ENCODE measurements around the gene KIF3B. TPM values are rescaled to one million over a fixed set of nuclear protein-coding genes. Genes with fewer than 3 reads are reported as not detected.

The KIF3B gene
- total and polyA plus RNA-seq, 2 of the 13 experiments (the other 11 are each of a cell fraction or from before 2014, with no cell fraction given) = 23.6 to 28.8 TPM

GRCh38 chr20:32240205-32240604 lies 37.2 kb upstream of the KIF3B start (continued):
- no peak for TF ChIP-seq ZBTB40 (IDR thresholded peaks at IDR 0.05)
- no peak for TF ChIP-seq ZBTB40 (CRISPR knock-in tag; IDR thresholded peaks at IDR 0.05)
- no peak for TF ChIP-seq ZNF713 (CRISPR knock-in tag; IDR thresholded peaks at IDR 0.05)
- TF ChIP-seq PATZ1 (CRISPR knock-in tag; IDR thresholded peaks at IDR 0.05) = peak; percentile 48; the same call in 1 of the 2 replicates
- TF ChIP-seq FOSL2 (CRISPR knock-in tag; IDR thresholded peaks at IDR 0.05) = 0 out of 2 replicates have a peak, but pooled peaks have one; percentile 32
- no peak for TF ChIP-seq ZNF563 (CRISPR knock-in tag; IDR thresholded peaks at IDR 0.05)
- TF ChIP-seq NRL (CRISPR knock-in tag; IDR thresholded peaks at IDR 0.05; ENCODE audit: borderline replicate concordance) = no peak
- no peak for TF ChIP-seq EP300 (IDR thresholded peaks at IDR 0.05; ENCODE audit: low read depth in 2 of 2, low read length in 2 of 2)
- 0 out of 2 replicates have a peak, but pooled peaks have one; percentile 18 for TF ChIP-seq EP300 (CRISPR knock-in tag; IDR thresholded peaks at IDR 0.05; ENCODE audit: borderline replicate concordance)
- TF ChIP-seq SNAPC4 (CRISPR knock-in tag; IDR thresholded peaks at IDR 0.05) = no peak
- TF ChIP-seq HNRNPUL1 (IDR thresholded peaks at IDR 0.05; ENCODE audit: low read depth, low read length) = no peak
- TF ChIP-seq ZNF678 (CRISPR knock-in tag; IDR thresholded peaks at IDR 0.05) = no peak
- no peak for TF ChIP-seq FOXO1 (CRISPR knock-in tag; IDR thresholded peaks at IDR 0.05)
- TF ChIP-seq RFX3 (CRISPR knock-in tag; IDR thresholded peaks at IDR 0.05) = no peak
- TF ChIP-seq MZF1 (CRISPR knock-in tag; IDR thresholded peaks at IDR 0.05; ENCODE audit: borderline replicate concordance) = no peak
